BLaER1 (cell line): ENCODE results near the gene METTL15.
"Not testable (repeated sequence)": the region's sequence is repeated elsewhere in the genome, so short reads cannot be mapped to it uniquely, and the experiment has no call there.

ENCODE experiments used
- H3K27ac ChIP-seq: shearing (Covaris generic); formaldehyde crosslinking; 2 replicates; pipeline ENCODE4 v1.8.1; 2022
- H3K27me3 ChIP-seq: shearing (Covaris generic); formaldehyde crosslinking; 2 replicates; pipeline ENCODE4 v1.8.1; 2022
- H3K36me3 ChIP-seq: shearing (Covaris generic); formaldehyde crosslinking; 2 replicates; pipeline ENCODE4 v1.8.1; 2022
- H3K4me1 ChIP-seq: shearing (Covaris generic); formaldehyde crosslinking; 2 replicates; pipeline ENCODE4 v1.8.1; 2022
- H3K4me2 ChIP-seq: shearing (Covaris generic); formaldehyde crosslinking; 2 replicates; pipeline ENCODE4 v1.8.1; 2022
- H3K4me3 ChIP-seq: shearing (Covaris generic); formaldehyde crosslinking; 2 replicates; pipeline ENCODE4 v1.8.1; 2022
- H3K9ac ChIP-seq: shearing (Covaris generic); formaldehyde crosslinking; 2 replicates; pipeline ENCODE4 v1.8.1; 2022
- H3K9me3 ChIP-seq: shearing (Covaris generic); formaldehyde crosslinking; 2 replicates; pipeline ENCODE4 v1.8.1; 2022
- H4K20me1 ChIP-seq: shearing (Covaris generic); formaldehyde crosslinking; 2 replicates; pipeline ENCODE4 v1.8.1; 2022
- Cebpa-rat ChIP-seq: shearing (Covaris generic); IDR thresholded peaks from 2 replicates; pipeline ENCODE4 v1.8.1; 2022

The METTL15 gene

DNA sequence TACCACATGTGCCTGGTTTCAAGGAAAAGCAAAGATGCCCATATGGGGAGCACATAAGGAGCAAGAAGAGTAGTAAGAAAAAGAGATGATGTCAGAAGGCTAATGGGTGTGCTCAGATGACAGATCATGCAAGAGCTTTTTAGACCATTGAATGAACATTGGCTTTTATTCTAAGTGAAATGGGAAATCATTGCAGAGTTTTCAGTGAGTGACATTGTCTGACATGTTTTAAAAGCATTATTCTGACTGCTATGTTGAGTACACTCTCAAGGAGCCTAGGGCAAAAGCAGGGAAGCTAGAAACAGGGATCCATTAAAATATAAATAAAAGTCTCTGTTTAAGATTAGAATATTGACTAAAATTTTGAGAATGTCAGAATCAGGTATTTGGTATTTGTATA, 133.6 kb downstream of the METTL15 start:
- TF ChIP-seq Cebpa-rat, result no peak
- H3K4me2 ChIP-seq, result no peak overlapping the region

DNA sequence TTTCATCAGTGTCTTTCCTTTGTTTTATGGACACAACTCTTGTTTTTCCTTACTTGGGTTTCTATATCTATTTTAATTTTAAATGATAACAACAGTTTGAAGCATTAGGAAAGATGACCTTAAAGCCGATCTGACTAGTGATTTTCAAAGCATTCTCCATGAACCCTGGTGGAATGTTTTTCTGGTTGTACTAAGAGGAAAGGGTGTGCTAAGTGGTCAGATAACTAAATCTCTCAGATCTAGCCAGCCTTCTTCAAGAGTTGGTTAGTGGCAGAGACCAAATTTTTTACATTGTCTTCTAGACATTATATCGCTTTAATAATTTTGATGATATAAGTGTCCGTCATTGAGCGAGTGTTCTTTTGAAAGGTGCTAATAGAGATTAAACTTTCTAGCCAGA, 134.4 kb downstream of the METTL15 start:
- Histone ChIP-seq H3K4me1 (no peaks in the 10 kb centered on the region), H3K27ac (no peak overlapping the region)
- no peak for TF ChIP-seq Cebpa-rat

More for the DNA sequence above, 133.6 kb downstream of the METTL15 start:
- Histone ChIP-seq H3K27me3 (no peaks in the 10 kb centered on the region), H3K4me1 (no peaks in the 10 kb centered on the region), H3K9me3 (0 out of 2 replicates have a peak, but pooled peaks cover 4% of the 10 kb centered on the region), H3K27ac (no peak overlapping the region), H3K36me3 (no peaks in the 10 kb centered on the region), H3K4me3 (no peak overlapping the region), H4K20me1 (no peaks in the 10 kb centered on the region), H3K9ac (no peak overlapping the region)

DNA sequence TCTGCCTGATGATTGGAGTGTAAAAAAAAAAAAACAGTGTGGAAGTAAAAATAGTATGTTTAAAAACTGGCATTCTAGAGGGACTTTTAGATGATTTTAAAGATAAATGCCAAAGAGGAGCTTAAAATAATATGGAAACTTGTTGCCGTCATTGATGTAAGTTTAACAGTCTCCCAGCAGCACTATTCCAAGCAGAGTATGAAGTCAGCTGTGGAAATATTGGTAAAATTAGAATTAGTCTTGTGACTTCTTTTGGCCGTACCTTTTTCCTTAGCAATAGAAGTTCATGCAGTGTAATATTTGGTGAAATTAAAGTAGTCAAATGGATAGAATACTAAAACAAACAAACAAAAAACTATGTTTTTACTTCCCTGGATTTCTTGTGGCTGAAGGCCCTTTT, 134.9 kb downstream of the METTL15 start:
- no peak for TF ChIP-seq Cebpa-rat
- no peak overlapping the region for H3K4me3 ChIP-seq
- no peaks in the 10 kb centered on the region for H3K27me3 ChIP-seq
- no peak overlapping the region for H3K4me2 ChIP-seq
- no peaks in the 10 kb centered on the region for H3K4me1 ChIP-seq
- no peaks in the 10 kb centered on the region for H4K20me1 ChIP-seq
- no peak overlapping the region for H3K9ac ChIP-seq
- no peak overlapping the region for H3K27ac ChIP-seq
- H3K9me3 ChIP-seq, result 0 out of 2 replicates have a peak, but pooled peaks cover 3% of the 10 kb centered on the region
- H3K36me3 ChIP-seq, result no peaks in the 10 kb centered on the region

More for the DNA sequence above, 134.4 kb downstream of the METTL15 start:
- no peaks in the 10 kb centered on the region for H3K27me3 ChIP-seq
- H4K20me1 ChIP-seq, result no peaks in the 10 kb centered on the region
- no peaks in the 10 kb centered on the region for H3K36me3 ChIP-seq
- no peak overlapping the region for H3K4me2 ChIP-seq
- 0 out of 2 replicates have a peak, but pooled peaks cover 4% of the 10 kb centered on the region for H3K9me3 ChIP-seq
- no peak overlapping the region for H3K9ac ChIP-seq
- H3K4me3 ChIP-seq, result no peak overlapping the region

DNA sequence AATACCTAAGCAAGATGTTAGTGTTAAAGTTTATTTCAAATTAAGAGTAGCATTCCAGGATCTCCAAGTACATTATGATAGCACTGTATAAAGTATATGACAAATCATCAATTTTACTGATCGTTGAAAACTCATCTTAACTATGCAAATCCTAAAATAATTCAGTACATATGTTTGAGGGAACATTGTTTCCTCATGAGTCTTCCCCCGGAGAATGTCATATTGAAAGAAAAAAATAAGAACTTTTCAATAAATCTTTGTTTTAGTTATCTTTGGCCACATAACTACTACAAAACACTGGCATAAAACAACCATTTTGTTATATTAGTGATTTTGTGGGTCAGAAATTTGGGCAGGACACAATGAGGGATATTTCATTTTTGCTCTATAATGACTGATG, 135.4 kb downstream of the METTL15 start:
- H3K9me3 ChIP-seq, result no peaks in the 10 kb centered on the region
- H3K36me3 ChIP-seq, result no peaks in the 10 kb centered on the region
- no peak overlapping the region for H3K9ac ChIP-seq
- H3K27ac ChIP-seq, result no peak overlapping the region
- no peaks in the 10 kb centered on the region for H3K27me3 ChIP-seq
- H3K4me3 ChIP-seq, result no peak overlapping the region
- H4K20me1 ChIP-seq, result no peaks in the 10 kb centered on the region
- no peak for TF ChIP-seq Cebpa-rat
- H3K4me1 ChIP-seq, result no peaks in the 10 kb centered on the region
- H3K4me2 ChIP-seq, result no peak overlapping the region

DNA sequence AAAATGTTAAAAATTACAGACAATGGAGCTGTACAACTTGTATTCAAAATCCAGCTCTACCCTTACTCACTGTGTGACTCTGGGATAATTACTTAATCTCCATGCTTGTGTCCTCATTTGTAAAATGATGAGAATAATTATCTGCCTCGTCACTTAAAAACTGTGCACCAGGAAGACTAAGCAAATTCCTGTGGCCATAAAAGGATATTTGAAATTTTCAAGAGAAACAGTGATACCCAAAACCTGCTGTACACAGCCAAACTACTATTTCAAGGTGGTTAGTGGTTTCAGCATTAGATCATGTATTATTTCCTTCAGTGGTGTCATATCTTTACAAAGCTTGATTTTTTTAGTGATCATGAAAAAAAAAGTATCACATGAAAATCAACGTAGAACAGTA, 136.9 kb downstream of the METTL15 start:
- Histone ChIP-seq H3K27me3 (no peaks in the 10 kb centered on the region), H3K36me3 (no peaks in the 10 kb centered on the region), H3K4me1 (no peaks in the 10 kb centered on the region), H4K20me1 (no peaks in the 10 kb centered on the region), H3K4me2 (no peak overlapping the region), H3K4me3 (no peak overlapping the region), H3K27ac (no peak overlapping the region), H3K9me3 (no peaks in the 10 kb centered on the region), H3K9ac (no peak overlapping the region)
- no peak for TF ChIP-seq Cebpa-rat

DNA sequence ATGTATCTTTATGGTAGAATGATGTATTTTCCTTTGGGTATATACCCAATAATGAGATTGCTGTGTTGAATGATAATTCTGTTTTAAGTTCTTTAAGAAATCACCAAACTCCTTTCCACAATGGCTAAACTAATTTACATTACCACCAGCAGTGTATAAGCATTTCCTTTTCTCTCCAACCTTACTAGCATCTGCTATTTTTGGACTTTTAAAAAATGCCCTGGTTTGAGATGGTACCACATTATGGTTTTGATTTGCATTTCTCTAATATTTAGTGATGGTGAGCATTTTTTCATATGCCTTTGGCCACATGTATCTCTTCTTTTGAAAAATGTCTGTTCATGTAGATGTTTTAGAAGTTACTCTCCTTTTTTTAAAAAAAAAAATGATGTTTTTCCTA, 142.0 kb downstream of the METTL15 start:
- Histone ChIP-seq H3K4me3 (no peak overlapping the region), H3K27ac (no peak overlapping the region), H3K27me3 (no peaks in the 10 kb centered on the region), H4K20me1 (no peaks in the 10 kb centered on the region), H3K9ac (no peak overlapping the region), H3K9me3 (no peaks in the 10 kb centered on the region), H3K36me3 (no peaks in the 10 kb centered on the region), H3K4me1 (no peaks in the 10 kb centered on the region), H3K4me2 (no peak overlapping the region)
- TF ChIP-seq Cebpa-rat, result no peak

DNA sequence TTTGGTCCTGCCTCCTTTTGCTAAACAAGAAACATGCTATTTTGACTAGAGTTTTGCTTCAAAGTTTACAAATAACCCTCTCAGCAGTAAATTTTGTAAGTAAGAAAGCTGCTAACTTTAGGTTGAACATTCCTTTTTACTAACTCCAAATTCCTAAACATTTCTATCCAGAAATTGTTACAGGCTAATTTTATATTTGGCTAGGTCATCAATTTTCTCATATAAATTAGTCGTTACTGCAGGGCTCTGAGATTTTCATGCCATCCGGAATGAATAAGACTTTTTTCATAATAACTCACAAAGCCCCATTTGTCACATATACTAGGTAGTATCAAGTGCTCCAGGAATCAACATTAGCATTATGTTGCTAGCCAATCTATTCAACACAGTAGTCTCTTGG, 143.1 kb downstream of the METTL15 start:
- no peak overlapping the region for H3K9ac ChIP-seq
- TF ChIP-seq Cebpa-rat, result no peak
- no peak overlapping the region for H3K4me3 ChIP-seq
- no peaks in the 10 kb centered on the region for H4K20me1 ChIP-seq
- no peak overlapping the region for H3K4me2 ChIP-seq
- no peaks in the 10 kb centered on the region for H3K9me3 ChIP-seq
- no peaks in the 10 kb centered on the region for H3K27me3 ChIP-seq
- H3K36me3 ChIP-seq, result no peaks in the 10 kb centered on the region
- no peak overlapping the region for H3K27ac ChIP-seq
- no peaks in the 10 kb centered on the region for H3K4me1 ChIP-seq

DNA sequence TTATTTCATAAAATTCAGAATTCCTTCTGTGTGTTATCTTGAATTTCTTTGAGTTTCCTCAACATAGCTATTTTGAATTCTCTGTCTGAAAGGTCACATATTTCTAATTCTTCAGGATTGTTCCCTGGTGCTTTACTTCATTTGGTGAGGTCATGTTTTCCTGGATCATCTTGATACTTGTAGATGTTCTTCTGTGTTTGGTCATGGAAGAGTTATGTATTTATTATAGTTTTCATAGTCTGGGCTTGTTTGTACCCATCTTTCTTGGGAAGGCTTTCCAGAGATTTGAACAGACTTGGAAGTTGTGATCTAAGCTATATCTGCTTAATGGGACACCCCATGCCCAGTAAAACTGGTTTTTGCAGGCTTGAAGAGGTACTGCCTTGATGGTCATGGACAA, 149.6 kb downstream of the METTL15 start:
- H4K20me1 ChIP-seq, result no peaks in the 10 kb centered on the region
- no peaks in the 10 kb centered on the region for H3K9me3 ChIP-seq
- H3K27ac ChIP-seq, result no peak overlapping the region
- no peak overlapping the region for H3K4me3 ChIP-seq
- no peak overlapping the region for H3K9ac ChIP-seq
- peaks cover 11% of the 10 kb centered on the region; the same call in 1 of the 2 replicates for H3K36me3 ChIP-seq
- no peak overlapping the region for H3K4me2 ChIP-seq
- no peaks in the 10 kb centered on the region for H3K4me1 ChIP-seq
- H3K27me3 ChIP-seq, result no peaks in the 10 kb centered on the region
- no peak for TF ChIP-seq Cebpa-rat

DNA sequence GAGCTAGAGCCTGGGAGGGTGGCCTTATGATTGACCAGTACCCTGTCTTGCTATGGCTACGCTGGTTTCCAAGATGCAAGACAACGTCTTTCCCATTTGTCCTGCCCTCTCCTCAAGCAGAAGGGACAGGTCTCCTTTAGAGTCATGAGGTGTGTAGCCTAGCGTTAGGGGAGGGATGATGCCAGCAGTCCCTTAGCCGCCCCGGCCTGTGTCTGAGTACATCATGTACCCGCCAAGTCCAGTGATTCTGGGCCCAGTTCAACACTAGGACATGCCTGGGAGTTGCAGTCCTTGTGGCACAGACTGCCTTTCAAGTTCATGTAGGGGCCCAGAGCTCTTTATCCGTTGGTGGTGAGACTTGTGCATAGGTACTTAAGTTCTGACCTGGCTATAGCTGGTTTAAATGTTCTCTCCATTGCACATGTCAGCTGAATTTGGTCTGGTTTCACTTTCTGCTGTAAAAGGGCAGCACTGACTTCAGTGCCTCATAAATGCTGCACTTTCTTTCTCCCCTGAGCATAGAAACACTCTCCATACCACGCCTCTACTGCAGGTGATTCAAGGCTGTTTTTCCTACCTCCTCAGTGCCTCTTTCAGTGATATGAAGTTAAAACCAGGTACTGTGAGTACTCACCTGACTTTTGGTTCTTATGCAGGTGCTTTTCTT, 151.1 kb downstream of the METTL15 start:
- TF ChIP-seq Cebpa-rat, result no peak
- H3K4me2 ChIP-seq, result no peak overlapping the region
- H3K9me3 ChIP-seq, result no peaks in the 10 kb centered on the region

DNA sequence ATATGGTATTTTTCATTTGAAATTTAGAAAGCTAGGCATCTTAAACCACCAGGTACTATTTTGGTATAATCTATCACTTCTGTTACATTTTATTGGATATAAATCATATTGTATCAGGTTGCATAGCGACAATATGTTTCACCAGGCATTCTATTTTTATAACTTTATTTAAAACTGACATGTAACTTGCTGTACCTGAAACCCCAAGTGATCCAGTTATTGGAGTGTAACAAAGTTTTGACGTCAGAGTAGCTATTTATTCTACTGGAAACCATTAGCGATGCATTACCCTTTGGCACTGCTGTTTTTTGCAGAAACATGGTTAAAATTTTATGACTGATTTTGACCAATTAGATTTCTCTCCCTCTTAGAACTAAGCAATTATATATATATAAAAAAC, 160.7 kb downstream of the METTL15 start:
- Histone ChIP-seq H3K4me3 (no peak overlapping the region), H3K4me2 (no peak overlapping the region), H3K36me3 (no peaks in the 10 kb centered on the region), H3K9ac (no peak overlapping the region), H3K27ac (no peak overlapping the region), H3K9me3 (no peaks in the 10 kb centered on the region), H4K20me1 (no peaks in the 10 kb centered on the region), H3K4me1 (no peaks in the 10 kb centered on the region), H3K27me3 (no peaks in the 10 kb centered on the region)
- TF ChIP-seq Cebpa-rat, result no peak

More for the DNA sequence above, 151.1 kb downstream of the METTL15 start:
- Histone ChIP-seq H3K27me3 (no peaks in the 10 kb centered on the region), H3K4me3 (no peak overlapping the region), H3K9ac (no peak overlapping the region), H3K36me3 (peaks cover 11% of the 10 kb centered on the region; the same call in 1 of the 2 replicates), H3K4me1 (no peaks in the 10 kb centered on the region), H4K20me1 (no peaks in the 10 kb centered on the region), H3K27ac (no peak overlapping the region)

DNA sequence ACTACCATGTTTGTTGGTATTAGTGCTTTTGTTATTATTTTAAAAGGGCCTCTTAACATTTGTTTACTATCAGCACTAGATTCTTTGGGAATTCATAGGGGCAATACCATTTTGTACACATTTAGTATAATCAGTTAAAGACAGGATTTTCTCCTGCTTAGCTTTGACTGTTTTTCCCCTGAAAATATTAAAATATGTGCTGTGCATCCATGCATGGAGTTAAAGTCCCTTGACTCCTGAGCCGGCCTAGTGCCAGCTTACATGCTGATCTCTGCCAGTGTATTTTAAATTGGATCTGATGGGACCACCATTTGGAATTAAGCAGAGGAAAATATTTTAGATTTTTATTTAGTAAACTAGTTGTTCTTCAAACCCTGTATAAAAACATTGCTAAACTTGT, 161.4 kb downstream of the METTL15 start:
- no peaks in the 10 kb centered on the region for H3K4me1 ChIP-seq
- no peak overlapping the region for H3K4me3 ChIP-seq
- no peak overlapping the region for H3K9ac ChIP-seq
- H3K4me2 ChIP-seq, result no peak overlapping the region
- H3K36me3 ChIP-seq, result no peaks in the 10 kb centered on the region
- no peak for TF ChIP-seq Cebpa-rat
- H4K20me1 ChIP-seq, result no peaks in the 10 kb centered on the region
- no peak overlapping the region for H3K27ac ChIP-seq
- no peaks in the 10 kb centered on the region for H3K27me3 ChIP-seq
- no peaks in the 10 kb centered on the region for H3K9me3 ChIP-seq

DNA sequence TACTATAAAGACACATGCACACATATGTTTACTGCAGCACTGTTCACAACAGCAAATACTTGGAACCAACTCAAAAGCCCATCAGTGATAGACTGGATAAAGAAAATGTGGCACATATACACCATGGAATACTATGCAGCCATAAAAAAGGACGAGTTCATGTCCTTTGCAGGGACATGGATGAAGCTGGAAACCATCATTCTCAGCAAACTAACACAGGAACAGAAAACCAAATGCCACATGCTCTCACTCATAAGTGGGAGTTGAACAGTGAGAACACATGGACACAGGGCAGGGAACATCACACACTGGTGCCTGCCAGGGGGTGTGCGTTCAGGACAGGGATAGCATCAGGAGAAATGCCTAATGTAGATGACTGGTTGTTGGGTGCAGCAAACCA, 164.1 kb downstream of the METTL15 start:
- not testable (repeated sequence) for H3K4me1 ChIP-seq, H3K27ac ChIP-seq, H3K36me3 ChIP-seq, H3K27me3 ChIP-seq, H3K4me3 ChIP-seq, H3K9me3 ChIP-seq, H4K20me1 ChIP-seq, H3K4me2 ChIP-seq, H3K9ac ChIP-seq
